Raji (cell line): ENCODE data around the gene RIT1.

ENCODE experiments used
- POLR2A ChIP-seq: IDR thresholded peaks from 2 replicates; pipeline ENCODE4 v1.6.1; 2011; ENCODE audit warnings: low read depth, low read length, control low read depth; ENCODE audit not compliant: insufficient read depth

Gene RIT1

GRCh38 chr1:155882235-155882634, 28.9 kb downstream of the RIT1 start:
- TF ChIP-seq POLR2A: no peak

GRCh38 chr1:155880950-155881349, 30.2 kb downstream of the RIT1 start:
- no peak for TF ChIP-seq POLR2A

- no peak for TF ChIP-seq POLR2A
These were observed 30.9 kb downstream of the RIT1 start for GRCh38 chr1:155880251-155880650.

GRCh38 chr1:155877945-155878344, 33.2 kb downstream of the RIT1 start:
- no peak for TF ChIP-seq POLR2A

- TF ChIP-seq POLR2A: no peak
These were observed 37.3 kb downstream of the RIT1 start for GRCh38 chr1:155873860-155874259.

GRCh38 chr1:155872527-155872926, 38.6 kb downstream of the RIT1 start:
- no peak for TF ChIP-seq POLR2A

GRCh38 chr1:155871390-155871789, 39.8 kb downstream of the RIT1 start:
- TF ChIP-seq POLR2A: no peak

DNA sequence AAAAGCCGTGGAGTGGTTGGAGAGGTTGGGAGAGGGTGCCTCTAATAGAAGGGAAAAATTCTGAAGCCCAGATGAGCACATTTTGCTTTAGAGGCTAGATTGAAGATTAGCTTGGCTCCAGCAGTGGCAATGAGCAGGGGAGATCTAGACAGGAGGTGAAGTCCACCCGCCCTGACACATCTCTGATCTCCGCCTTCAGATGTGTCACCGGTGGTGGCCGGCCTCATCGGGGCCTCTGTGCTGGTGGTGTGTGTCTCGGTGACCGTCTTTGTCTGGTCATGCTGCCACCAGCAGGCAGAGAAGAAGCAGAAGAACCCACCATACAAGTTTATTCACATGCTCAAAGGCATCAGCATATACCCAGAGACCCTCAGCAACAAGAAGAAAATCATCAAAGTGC, 43.4 kb downstream of the RIT1 start:
- no peak for TF ChIP-seq POLR2A

GRCh38 chr1:155864393-155864792, 46.8 kb downstream of the RIT1 start:
- TF ChIP-seq POLR2A: no peak

DNA sequence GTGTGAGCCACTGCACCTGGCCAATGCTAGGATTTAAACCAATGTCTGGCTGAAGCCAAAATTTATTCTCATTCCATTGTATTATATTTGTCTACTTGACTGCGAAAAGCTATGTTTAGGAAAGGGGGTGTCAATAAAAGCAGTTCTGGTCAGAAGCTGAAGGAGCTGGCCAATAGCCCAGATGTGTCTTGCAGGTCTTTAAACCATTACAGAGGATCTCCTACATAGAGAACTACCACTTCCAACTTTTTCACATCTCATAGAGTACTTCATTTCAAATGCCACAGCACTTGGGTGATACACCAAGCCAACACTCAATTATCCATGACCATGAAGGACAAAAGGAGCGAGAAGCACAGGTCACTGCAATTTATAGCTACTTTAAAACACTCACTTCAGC, 49.3 kb downstream of the RIT1 start:
- TF ChIP-seq POLR2A: no peak

DNA sequence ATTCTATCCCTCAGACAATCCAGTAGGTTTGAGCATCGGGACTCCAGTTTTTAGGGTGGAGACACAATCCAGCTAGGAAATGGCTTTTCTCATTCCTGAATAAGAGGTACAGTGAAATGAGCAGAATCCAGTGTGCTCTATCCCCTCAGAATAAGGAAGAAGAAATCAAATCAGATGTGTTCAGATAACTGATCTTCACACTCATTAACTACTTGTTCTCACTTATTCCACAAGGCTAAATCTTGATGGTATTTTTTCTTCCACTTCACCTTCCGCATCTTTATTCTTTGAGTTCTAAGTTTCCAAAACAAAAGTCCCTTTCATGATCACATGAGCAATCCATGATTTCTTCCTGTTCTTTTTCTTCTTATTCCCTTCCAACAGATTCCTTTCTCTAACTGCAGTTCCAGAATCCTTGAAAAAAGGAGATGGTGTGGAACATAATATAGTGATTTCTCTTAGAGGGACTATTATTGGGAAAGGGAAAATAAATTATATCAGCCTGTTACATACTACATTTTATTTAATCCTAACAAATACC, 50.1 kb downstream of the RIT1 start:
- no peak for TF ChIP-seq POLR2A

DNA sequence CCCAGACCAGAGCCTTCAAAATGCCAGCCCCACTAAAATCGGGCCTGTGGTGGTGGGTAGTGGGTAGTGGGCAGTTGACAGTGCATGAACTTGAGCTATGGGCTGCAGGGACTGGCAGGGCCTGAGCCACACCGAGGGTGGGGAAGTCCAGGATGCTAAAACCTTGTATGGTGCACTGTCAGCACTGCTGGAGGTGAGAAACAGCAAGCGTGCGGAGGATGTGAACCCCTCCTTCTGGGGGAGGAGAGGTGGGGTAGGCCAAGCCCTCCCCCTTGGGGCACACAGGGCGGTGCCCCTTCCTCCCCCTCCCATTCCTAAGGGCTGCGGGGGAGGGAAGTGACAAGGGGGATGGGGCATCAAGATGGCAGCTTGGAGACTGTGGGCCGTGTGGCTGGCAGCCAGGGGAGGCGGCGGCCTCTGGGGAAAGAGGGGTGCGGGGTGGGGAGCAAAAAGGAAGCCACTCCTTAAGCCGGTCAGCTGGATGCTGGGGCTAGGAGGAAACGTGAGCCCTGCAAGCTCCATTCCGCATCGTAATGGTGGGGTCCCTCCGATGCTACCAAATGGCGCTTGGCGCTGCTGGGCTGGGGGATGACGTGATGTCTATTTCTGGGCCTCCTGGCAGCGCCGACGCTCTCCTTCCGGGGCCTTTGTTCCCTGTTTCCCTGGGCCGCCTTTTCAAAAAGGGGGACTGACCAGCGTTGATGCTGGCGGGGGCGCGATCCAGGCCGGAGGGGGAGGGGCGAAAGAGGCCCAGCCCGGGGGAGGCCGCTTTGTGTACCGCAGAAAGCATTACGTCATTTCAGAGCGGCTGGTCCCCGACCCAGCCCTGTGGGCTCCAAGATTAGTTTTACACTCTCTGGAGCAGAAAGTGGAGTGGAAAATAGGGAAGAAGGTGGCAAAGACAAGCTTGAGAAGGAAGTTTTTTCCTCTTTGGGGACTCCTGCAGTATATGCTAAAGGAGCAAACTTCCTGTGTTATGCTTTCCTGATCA, 51.0 kb downstream of the RIT1 start:
- peak; percentile 26; the same call in 1 of the 2 replicates for TF ChIP-seq POLR2A

DNA sequence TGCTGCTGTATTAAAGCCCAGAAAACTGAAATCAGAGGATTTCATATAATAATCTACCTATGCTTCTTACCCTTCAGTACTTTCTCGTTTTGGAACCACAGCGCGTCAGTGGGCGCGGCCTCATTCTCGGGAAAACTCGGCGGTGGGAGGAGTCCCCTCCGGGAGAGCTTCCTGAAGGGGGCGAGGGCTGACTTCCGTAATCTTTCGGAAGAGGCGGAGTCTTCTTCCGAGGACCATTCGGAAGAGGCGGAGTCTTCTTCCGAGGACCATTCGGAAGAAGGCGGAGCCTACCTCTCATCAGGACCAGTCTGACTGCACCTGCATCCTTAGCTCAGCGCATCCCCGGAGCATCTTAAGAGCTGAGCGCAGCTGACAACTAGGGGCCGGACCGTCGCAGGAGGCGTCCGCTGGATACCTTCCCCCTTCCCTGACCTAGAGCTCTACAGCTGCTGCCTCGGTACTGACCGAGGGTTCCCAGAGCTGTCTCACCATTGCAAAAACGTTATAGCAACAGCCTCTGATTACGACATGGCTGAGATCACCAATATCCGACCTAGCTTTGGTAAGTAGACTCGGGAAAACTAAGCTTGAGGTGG, 51.8 kb downstream of the RIT1 start, which contains the start of gene SYT11:
TSS of gene SYT11 (plus strand) at position 334 of the 596 bp plus-strand sequence. CDS start at position 529, 195 bp downstream.
- peak; percentile 73 for TF ChIP-seq POLR2A

DNA sequence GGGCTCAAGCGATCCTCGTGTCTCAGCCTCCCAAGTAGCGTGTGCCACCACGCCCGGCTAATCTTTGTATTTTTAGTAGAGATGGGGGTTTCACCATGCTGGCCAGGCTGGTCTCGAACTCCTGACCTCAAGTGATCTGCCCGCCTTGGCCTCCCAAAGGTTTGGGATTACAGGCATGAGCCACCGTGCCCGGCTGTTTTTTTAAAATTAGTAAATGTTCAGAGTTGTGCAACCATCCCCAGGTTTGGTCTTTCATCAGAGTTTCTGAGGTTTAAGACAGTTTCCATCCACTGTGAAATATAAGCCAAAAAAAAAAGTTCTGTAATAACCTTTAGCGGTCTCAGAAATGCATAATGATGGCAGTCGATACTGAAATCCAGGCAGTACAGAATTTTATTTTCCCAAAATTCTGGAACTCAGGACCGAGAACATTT, 52.3 kb downstream of the RIT1 start:
- TF ChIP-seq POLR2A: no peak

- peak; percentile 95 for TF ChIP-seq POLR2A
These were observed 53.9 kb downstream of the RIT1 start, which contains the start of gene GON4L for GRCh38 chr1:155856975-155857930. Gene GON4L (minus strand): TSS chr1:155857214. CDS start chr1:155853780, 3,434 bp downstream.
